Ovary (tissue), 9 donors: Measurements from ENCODE around the gene PTPN3. TPM values are rescaled to one million over a fixed set of nuclear protein-coding genes. Genes with fewer than 3 reads are reported as not detected.
"Not testable (repeated sequence)": the region's sequence is repeated elsewhere in the genome, so short reads cannot be mapped to it uniquely, and the experiment has no call there.

Experiments
- DNase-seq, 5 donors: peaks; one replicate each; pipeline ENCODE4 v3.0.0-alpha.2; 2019 to 2020
- H3K27ac ChIP-seq, 2 donors: fragments of 200-600 bp; one replicate each; pipeline versions ENCODE4 v1.5.1 to v1.8.0; 2019 to 2022
- H3K27me3 ChIP-seq: fragments of 200-600 bp; one replicate; pipeline ENCODE4 v1.8.0; 2022
- H3K36me3 ChIP-seq: fragments of 200-600 bp; sonication (generic); one replicate; pipeline ENCODE4 v1.5.1; 2019
- H3K4me1 ChIP-seq: one replicate; pipeline ENCODE4 v1.8.1; 2013; ENCODE audit warnings: mild to moderate bottlenecking, moderate library complexity; ENCODE audit not compliant: insufficient read depth
- H3K4me3 ChIP-seq: fragments of 200-600 bp; sonication (generic); one replicate; pipeline ENCODE4 v1.5.1; 2017
- H3K9me3 ChIP-seq, 2 donors: fragments of 200-600 bp in 1 of 2; sonication (generic) in 1 of 2; one replicate each; pipeline versions ENCODE4 v1.5.1 to v1.8.1; 2013 to 2019; ENCODE audit warnings: mild to moderate bottlenecking in 1 of 2, moderate library complexity in 1 of 2
- CTCF ChIP-seq, 3 donors: fragments of 450-650 bp in 2 of 3; fragments of 200-600 bp in 1 of 3; IDR thresholded peaks; one replicate each; pipeline versions ENCODE4 v1.5.1 to v1.8.0; 2016 to 2022; ENCODE audit warnings: antibody characterized with exemption in 3 of 3, mild to moderate bottlenecking in 1 of 3
- EP300 ChIP-seq: sonication (generic); formaldehyde crosslinking; IDR thresholded peaks from one replicate; pipeline ENCODE4 v1.6.1; 2017; ENCODE audit warnings: antibody characterized with exemption
- POLR2A ChIP-seq: fragments of 450-650 bp; IDR thresholded peaks from one replicate; pipeline ENCODE4 v1.6.1; 2017; ENCODE audit warnings: antibody characterized with exemption, mild to moderate bottlenecking, moderate library complexity
- WGBS, 3 donors: extraction: QIAGEN DNeasy Blood & Tissue Kit in 1 of 3; methylation state at CpG; one replicate each; pipeline versions ENCODE4 v1.1.5 to v1.1.7; 2013 to 2017; 5-methylcytosine and 5-hydroxymethylcytosine counted together
- intact Hi-C, 4 donors: fragments of 100-400 bp; cut with DNase I; formaldehyde crosslinking; loops; one replicate each; pipeline versions ENCODE4 v1.11.0 to v1.15.1; 2022 to 2023
- polyA plus RNA-seq, 2 donors: library from polyadenylated mRNA; stranded (reverse); fragments of 200-250 nt in 1 of 2; fragments of 350-450 nt in 1 of 2; fragmentation: Illumina TruSeq in 1 of 2; extraction: RNeasy Lipid Tissue Mini Kit (QIAGEN cat#74804) in 1 of 2; gene quantifications; one replicate each; pipeline ENCODE4 v1.2.3, GENCODE V29; 2013 to 2014
- total RNA-seq, 7 donors: library from RNA; depleted of rRNA in 2 of 7; stranded (reverse); fragments of >200 nt in 2 of 7; fragmentation: NEBNext Ultra II Directional in 3 of 7; extraction: Animal tissue kit (Norgen Biotek cat#: 25700) in 3 of 7; gene quantifications; one replicate each; pipeline versions ENCODE4 v1.1.0 to v1.2.4, GENCODE V29; 2016 to 2023
- donor health status: DM: no; HTN: no; CAD: no; lungs with moderate emphysema.
- donor health status: DM: no; HTN: no; CAD: no.
- donor health status: Bipolar disorder and iron deficiency.
- donor health status: DM: yes; HTN: yes; CAD: no.
- donor health status: DM: no; HTN: no; CAD: no.
- donor health status: DM: yes; HTN: yes; CAD: no.

The PTPN3 gene
- total and polyA plus RNA-seq, 9 donors: 0.20 to 17.8 (median 1.6) TPM

DNA sequence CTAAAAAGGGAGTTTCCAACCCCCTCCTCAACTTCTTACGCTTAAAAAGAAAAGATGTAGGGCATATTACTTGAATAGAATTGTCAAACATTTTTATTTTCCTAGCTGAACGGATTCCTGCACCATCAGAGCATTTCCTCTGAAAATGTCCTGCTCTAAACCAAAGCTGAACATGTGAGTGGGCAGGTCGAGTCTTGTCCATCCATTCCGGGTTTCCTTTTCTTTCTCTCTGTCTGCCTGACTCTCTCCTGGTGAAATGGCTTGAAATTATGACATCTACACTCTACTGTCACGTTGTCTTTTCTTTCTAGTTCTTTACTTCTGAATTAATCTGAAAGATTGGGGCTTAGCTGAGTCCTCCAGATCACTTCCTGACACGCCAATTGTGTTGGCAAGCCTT, 39.2 kb upstream of the PTPN3 start:
- 54 to 69% (median 61%) methylated on average over 6 of the region's 6 CpGs for WGBS, 3 donors
- H3K36me3 ChIP-seq: no peaks in the 10 kb centered on the region
- no peak for DNase-seq
- no peaks in the 10 kb centered on the region for H3K9me3 ChIP-seq
- no peak overlapping the region for H3K4me3 ChIP-seq
- H3K27me3 ChIP-seq: no peaks in the 10 kb centered on the region
- TF ChIP-seq CTCF (IDR thresholded peaks at IDR 0.05) (no peak), EP300 (no peak), POLR2A (no peak)
- H3K27ac ChIP-seq: no peak overlapping the region
- no peaks in the 10 kb centered on the region for H3K4me1 ChIP-seq
- intact Hi-C loops: no loop called here

- Histone ChIP-seq H3K27me3 (no peaks in the 10 kb centered on the region), H3K27ac (no peak overlapping the region), H3K9me3 (no peaks in the 10 kb centered on the region), H3K4me1 (no peaks in the 10 kb centered on the region), H3K4me3 (no peak overlapping the region), H3K36me3 (no peaks in the 10 kb centered on the region)
- TF ChIP-seq EP300 (no peak), POLR2A (no peak), CTCF (IDR thresholded peaks at IDR 0.05) (no peak)
- DNase-seq: no peak
- 31 to 38% (median 37%) methylated on average over 3 of the region's 3 CpGs for WGBS, 3 donors
- intact Hi-C loops: no loop called here
Observed at GRCh38 chr9:109536859-109537258, 38.8 kb upstream of the PTPN3 start.

- H3K9me3 ChIP-seq: no peaks in the 10 kb centered on the region
- no peak overlapping the region for H3K4me3 ChIP-seq
- 76 to 82% (median 80%) methylated on average over 6 of the region's 6 CpGs for WGBS, 3 donors
- H3K27ac ChIP-seq: no peak overlapping the region
- H3K4me1 ChIP-seq: no peaks in the 10 kb centered on the region
- H3K36me3 ChIP-seq: no peaks in the 10 kb centered on the region
- intact Hi-C loops: no loop called here
- H3K27me3 ChIP-seq: no peaks in the 10 kb centered on the region
- no peak for TF ChIP-seq CTCF (IDR thresholded peaks at IDR 0.05)
- TF ChIP-seq POLR2A: no peak
- no peak for TF ChIP-seq EP300
- no peak for DNase-seq
Observed at GRCh38 chr9:109535365-109535764, 37.3 kb upstream of the PTPN3 start.

DNA sequence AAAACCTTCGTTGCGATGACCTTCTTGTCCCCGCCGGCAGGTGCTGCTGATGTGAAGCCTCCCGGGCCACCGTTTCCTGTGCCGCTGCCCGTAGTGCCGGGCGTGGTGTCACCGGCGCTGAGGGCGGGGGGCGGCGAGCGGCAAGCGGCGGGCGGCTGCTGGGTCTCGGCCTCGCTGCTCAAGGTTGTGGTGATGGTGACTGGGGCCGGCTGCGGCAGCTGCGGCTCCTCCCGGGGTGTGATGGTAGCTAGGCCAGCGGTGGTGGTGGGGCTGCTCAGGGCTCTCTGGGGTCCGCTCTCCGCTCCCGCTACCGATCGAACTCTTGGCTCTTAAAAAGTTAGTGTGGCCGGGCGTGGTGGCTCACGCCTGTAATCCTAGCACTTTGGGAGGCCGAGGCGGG, 36.0 kb upstream of the PTPN3 start:
- no peak overlapping the region for H3K4me3 ChIP-seq
- no peak overlapping the region for H3K27ac ChIP-seq
- intact Hi-C loops: no loop called here
- H3K27me3 ChIP-seq: no peaks in the 10 kb centered on the region
- H3K9me3 ChIP-seq: no peaks in the 10 kb centered on the region
- H3K4me1 ChIP-seq: no peaks in the 10 kb centered on the region
- 90 to 98% (median 96%) methylated on average over 31 to 36 of the region's 36 CpGs for WGBS, 3 donors
- no peak for DNase-seq
- TF ChIP-seq POLR2A (no peak), EP300 (no peak), CTCF (IDR thresholded peaks at IDR 0.05) (no peak)
- no peaks in the 10 kb centered on the region for H3K36me3 ChIP-seq

- intact Hi-C loops, H3K27ac ChIP-seq, H3K27me3 ChIP-seq, H3K9me3 ChIP-seq, H3K36me3 ChIP-seq, H3K4me3 ChIP-seq, DNase-seq, H3K4me1 ChIP-seq: not testable (repeated sequence)
- 79 to 89% (median 85%) methylated on average over 13 of the region's 13 CpGs for WGBS, 3 donors
Observed at GRCh38 chr9:109532652-109533051, 34.5 kb upstream of the PTPN3 start.
